HG02973 (cell line): ENCODE measurements around the gene MCU.

Source experiments
- ATAC-seq: cut with Tn5 transposase; IDR thresholded peaks from one replicate; pipeline ENCODE4 v1.9.1; 2021; ENCODE audit warnings: moderate library complexity; ENCODE audit not compliant: unreplicated experiment

Gene MCU

GRCh38 chr10:72930276-72930675 is 238.3 kb downstream of the MCU start:
- no peak for ATAC-seq

GRCh38 chr10:72932259-72933015 is 240.5 kb downstream of the MCU start:
- no peak for ATAC-seq

GRCh38 chr10:72935361-72935760 is 243.4 kb downstream of the MCU start:
- ATAC-seq, result no peak
